ENCODE measurements around the gene ARMC3.

ARMC3 gene

GRCh38 chr10:22931948-22932347 is 4.1 kb downstream of the ARMC3 start:
- no peak for DNase-seq

- no peak for DNase-seq
Measured at GRCh38 chr10:22932626-22933370, 4.9 kb downstream of the ARMC3 start.

GRCh38 chr10:22934726-22935125 is 6.9 kb downstream of the ARMC3 start:
- no peak for DNase-seq

- no peak for DNase-seq
Measured at GRCh38 chr10:22942437-22942836, 14.6 kb downstream of the ARMC3 start.

GRCh38 chr10:22945934-22946673 is 18.3 kb downstream of the ARMC3 start:
- no peak for DNase-seq

GRCh38 chr10:22954970-22955369 is 27.1 kb downstream of the ARMC3 start:
- no peak for DNase-seq

GRCh38 chr10:22958338-22958737 is 30.5 kb downstream of the ARMC3 start:
- no peak for DNase-seq

- DNase-seq, result no peak
Measured at GRCh38 chr10:22959292-22959691, 31.4 kb downstream of the ARMC3 start.

- no peak for DNase-seq
Measured at GRCh38 chr10:22959950-22960349, 32.1 kb downstream of the ARMC3 start.

- no peak for DNase-seq
Measured at GRCh38 chr10:22962817-22963216, 35.0 kb downstream of the ARMC3 start.

- no peak for DNase-seq
Measured at GRCh38 chr10:22969704-22970103, 41.9 kb downstream of the ARMC3 start.

- no peak for DNase-seq
Measured at GRCh38 chr10:22976534-22976933, 48.7 kb downstream of the ARMC3 start.

GRCh38 chr10:22977751-22978150 is 49.9 kb downstream of the ARMC3 start:
- DNase-seq, result no peak

- no peak for DNase-seq
Measured at GRCh38 chr10:22978287-22978686, 50.4 kb downstream of the ARMC3 start.

GRCh38 chr10:22978918-22979317 is 51.1 kb downstream of the ARMC3 start:
- no peak for DNase-seq

GRCh38 chr10:22980822-22981221 is 53.0 kb downstream of the ARMC3 start:
- no peak for DNase-seq

GRCh38 chr10:22984066-22984465 is 56.2 kb downstream of the ARMC3 start:
- no peak for DNase-seq

GRCh38 chr10:22986771-22987542 is 59.1 kb downstream of the ARMC3 start:
- peak; percentile 12 for DNase-seq

- no peak for DNase-seq
Measured at GRCh38 chr10:22988581-22989360, 60.9 kb downstream of the ARMC3 start.

GRCh38 chr10:22990443-22990842 is 62.6 kb downstream of the ARMC3 start:
- DNase-seq, result no peak

- no peak for DNase-seq
Measured at GRCh38 chr10:22992075-22992474, 64.2 kb downstream of the ARMC3 start.

- DNase-seq, result no peak
Measured at GRCh38 chr10:22992621-22993020, 64.8 kb downstream of the ARMC3 start.

- no peak for DNase-seq
Measured at GRCh38 chr10:22993314-22993713, 65.5 kb downstream of the ARMC3 start.

Measured in GF-D8 (cell line).